HG02798 (cell line): ENCODE results near the gene VASH2.

Source experiments
- ATAC-seq: cut with Tn5 transposase; IDR thresholded peaks from one replicate; pipeline ENCODE4 v1.9.1; 2021; ENCODE audit warnings: mild to moderate bottlenecking; ENCODE audit not compliant: unreplicated experiment, poor library complexity

VASH2 gene

DNA sequence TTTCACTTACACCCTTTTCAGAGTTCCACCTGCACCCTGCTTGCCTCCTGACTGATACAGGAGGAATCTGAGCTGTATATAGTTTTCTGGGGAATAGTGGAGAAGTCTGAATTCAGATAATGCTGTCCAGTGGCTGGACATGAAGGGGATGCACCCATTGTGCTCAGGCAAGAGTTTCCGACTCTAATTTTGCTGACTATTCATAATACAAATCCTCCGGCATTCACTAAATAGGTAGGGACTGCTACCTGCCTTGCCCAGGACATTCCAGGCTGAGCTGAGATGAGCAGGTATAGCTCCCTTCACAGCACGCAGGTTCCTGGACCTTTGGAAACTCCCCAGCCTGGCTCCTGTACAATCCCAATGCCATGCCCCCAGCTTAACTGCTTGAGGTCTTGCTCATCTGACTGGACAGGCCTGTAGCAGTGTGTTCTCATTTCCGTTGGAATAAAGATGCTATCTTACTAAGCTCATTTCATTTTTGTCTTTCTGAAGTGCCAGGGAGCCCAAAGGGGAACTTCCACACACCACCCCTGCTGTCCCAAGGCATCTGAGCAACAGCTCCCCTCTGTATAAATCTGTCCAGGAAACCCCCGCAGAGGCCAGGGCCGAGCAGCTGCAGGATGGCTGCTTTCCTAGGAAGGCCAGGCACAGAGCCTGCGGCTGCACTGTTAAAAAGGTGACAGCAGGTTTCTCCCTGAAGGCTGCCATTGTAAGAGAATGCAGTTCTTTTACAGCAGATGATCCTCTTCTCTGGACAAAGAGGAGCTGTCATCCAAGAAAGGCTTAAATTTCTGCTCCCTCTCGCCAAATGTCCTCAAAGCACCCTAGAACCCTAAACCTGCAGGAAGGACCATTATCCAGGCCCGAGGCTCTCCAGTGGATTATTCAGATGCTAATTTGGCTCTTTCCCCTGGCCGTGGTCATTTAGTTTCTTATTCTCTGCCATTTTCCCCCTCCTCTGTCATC, 21.7 kb upstream of the VASH2 start:
- ATAC-seq = peak; percentile 72

DNA sequence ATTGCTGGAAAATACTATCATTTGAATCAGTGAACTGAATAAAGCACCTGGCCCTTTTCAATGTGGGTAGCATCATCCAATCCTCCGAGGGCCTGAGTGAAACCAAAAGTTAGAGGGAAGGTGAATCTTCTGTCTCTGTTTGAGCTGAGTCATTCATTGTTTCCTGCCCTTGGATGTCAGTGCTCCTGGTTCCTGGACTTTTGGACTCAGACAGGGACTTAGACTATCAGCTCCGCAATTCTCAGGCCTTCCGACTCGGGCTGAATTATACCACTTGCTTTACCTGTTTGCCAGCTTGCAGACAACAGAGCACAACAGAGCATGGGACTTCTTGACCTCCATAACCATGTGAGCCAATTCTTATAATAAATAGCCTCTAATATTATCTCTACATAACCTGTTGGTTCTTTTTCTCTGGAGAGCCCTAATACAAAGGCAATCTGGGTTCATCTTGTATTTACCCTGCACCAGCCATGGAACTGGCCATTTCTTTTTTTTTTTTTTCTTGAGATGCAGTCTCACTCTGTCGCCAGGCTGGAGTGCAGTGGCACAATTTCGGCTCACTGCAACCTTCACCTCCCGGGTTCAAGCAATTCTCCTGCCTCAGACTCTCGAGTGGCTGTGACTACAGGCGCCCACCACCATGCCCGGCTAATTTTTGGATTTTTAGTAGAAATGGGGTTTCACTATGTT, 19.2 kb upstream of the VASH2 start:
- peak; percentile 45 for ATAC-seq

DNA sequence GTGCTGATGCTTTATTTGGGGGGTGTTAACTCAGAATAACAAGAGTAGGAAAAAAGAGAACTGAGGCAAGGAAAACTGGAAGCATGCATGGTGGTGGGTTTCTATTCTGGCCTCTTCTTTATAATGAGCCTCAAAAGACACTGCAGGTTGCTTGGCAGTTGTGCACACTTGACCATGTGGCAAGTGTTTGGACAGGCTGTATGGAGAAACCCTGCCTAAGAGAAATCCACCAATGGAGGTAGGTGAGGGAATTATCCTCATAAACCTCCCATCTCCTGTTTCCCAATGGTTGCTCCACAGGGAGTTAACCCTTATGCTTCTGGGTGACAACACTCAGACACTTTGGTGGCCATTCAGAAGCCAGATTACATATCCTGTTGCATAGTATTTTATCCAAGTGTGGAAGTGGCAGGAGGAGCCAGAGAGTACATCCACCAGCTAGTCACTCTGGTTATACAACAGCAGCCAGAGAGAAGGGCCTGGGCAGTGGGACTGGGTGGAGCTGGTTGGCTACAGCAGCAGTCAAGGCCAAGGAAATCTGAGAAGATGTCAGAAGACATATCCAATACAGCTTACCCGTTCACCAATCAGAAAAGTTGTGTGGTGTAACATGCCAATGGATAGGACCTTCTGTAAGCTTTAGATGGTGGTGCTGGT, 16.4 kb upstream of the VASH2 start:
- ATAC-seq = no peak

DNA sequence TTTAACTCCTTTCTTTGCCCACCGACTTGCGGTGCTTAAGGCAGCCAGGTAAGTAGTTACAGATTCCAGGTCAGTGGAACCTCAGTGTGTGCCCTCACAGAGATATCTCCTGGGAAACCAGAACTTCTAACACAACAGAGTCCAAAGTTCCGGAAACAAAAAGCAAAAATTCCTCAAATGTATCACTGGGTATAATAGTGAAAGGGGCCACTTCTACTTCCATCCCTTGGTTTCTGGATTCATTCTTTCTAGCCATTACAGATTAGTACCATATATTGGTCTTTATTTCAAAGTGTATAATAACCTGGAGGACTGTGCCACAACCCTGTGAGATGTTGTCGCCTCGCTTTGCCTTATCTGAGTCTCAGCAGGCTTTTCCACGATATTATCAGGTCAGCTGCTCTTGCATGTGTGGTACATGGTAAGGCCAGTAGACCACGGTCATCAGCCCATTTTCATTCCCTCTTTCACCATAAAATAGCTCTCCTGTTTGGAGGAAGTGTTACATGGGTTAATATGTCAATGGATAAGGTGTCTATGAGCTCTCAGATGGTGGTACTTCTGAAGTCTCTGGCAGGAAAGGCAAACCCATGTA, 14.9 kb upstream of the VASH2 start:
- no peak for ATAC-seq

DNA sequence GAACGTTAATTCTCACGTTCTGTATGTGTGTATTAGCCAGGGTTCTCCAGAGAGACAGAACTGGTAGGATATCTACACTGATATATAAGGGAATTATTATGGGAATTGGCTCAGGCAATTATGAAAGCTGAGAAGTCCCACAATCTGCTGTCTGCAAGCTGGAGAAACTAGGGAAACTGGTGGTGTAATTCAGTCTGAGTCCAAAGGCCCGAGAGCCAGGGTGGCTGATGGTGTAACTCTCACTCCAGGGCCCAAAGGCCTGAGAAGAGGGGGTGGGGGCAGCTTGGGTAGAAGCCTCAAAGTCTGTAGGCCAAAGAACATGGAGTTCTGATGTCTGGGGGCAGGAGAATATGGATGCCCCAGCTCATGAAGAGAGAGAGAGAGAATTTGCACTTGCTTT, 13.3 kb upstream of the VASH2 start:
- ATAC-seq = no peak

DNA sequence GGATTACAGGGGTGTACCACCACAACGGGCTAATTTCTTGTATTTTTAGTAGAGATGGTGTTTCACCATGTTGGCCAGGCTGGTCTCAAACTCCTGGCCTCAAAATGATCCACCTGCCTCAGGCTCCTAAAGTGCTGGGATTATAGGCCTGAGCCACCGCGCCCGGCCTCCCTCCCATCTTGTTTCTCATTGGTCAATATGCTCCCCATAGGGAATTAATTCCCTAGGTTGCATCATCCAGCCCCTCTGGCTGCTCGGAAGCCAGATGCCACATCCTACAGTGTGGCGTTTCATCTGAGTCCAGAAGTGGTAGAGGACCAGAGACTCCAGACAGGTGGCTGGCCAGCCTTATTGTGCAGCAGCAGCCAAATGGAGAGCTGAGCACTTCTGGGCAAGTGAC, 11.5 kb upstream of the VASH2 start:
- ATAC-seq = no peak

DNA sequence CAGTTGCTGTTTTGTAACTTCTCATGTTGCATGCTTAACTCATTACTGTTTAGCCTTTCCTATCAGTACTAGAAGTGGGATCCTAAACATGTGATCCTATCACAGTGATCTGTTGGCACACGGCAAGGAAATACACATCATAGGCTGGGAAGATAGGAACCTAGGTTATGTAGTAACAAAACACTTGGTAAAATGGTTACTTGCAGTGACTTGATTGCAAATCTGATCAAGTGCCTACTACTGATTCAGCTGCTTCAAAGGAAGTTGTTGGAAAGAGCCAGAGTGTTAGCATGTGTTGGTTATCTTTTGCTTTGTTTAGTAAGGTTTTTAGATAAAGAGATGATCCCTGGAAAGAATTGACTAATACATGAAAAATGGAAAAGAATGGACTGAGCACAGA, 8.9 kb upstream of the VASH2 start:
- no peak for ATAC-seq

DNA sequence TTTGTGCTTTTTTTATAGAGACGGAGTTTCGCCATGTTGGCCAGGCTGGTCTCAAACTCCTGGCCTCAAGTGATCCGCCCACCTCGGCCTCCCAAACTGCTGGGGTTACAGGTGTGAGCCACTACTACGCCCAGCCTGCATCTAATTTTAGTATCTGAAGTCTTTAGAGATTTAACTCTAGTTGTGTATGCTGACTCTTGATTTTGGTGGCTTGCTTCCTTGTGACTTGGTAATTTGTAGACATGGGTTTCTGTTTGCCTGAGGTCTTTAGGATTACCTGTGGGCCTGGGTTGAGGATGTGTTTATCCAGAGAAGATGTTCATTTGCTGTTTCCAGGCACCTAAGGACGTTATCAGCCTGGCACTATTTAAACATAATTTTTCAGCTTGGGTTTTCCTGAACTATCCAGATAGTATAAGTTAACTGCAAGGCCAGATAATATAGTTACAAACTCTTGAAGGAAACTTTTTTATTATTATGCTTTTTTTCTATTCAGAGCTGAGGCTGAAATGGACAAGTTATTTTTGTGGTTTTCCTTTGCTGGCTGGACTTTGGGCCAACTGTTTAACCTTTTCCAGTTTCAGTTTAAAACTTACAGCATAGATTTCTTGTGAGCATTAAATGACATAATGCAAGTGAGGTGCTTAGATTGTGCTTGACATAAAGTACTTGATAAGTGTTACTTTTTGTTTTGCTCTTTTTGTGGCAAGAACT, 7.5 kb upstream of the VASH2 start:
- ATAC-seq = no peak

DNA sequence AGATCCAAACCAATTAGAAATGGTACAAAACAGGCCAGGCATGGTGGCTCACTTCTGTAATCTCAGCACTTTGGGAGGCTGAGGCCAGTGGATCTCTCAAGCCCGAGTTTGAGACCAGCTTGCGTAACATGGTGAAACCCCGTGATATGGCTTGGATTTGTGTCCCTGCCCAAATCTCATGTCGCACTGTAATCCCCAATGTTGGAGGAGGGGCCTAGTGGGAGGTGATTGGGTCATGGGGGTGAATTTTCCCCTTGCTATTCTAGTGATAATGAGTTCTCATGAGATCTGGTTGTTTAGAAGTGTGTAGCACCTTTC, 7.0 kb upstream of the VASH2 start:
- ATAC-seq = no peak

DNA sequence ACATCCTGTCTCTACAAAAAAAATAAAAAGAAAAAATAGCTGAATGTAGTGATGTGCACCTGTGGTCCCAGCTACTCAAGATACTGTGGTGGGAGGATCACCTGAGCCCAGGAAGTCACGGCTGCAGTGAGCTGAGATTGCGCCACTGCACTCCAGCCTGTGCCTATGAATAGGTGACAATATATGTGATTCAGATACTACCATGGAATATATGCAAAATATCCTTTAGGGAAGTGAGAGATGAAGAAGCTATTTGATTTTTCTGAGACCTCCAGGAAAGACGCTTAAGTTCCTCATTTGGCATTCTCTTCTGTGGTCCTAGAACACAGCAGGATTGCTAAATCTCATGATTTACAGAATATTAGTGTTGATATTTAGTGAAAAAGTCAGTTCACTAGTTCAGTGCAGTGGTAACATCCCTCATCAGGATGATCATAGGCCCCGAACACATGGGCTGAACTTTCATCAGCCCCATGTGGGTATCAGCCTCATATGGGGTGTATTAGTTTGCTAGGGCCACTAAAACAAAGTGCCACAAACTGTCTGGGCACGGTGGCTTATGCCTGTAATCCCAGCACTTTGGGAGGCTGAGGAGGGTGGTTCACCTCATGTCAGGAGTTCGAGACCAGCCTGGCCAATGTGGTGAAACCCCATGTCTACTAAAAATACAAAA, 6.0 kb upstream of the VASH2 start:
- no peak for ATAC-seq

DNA sequence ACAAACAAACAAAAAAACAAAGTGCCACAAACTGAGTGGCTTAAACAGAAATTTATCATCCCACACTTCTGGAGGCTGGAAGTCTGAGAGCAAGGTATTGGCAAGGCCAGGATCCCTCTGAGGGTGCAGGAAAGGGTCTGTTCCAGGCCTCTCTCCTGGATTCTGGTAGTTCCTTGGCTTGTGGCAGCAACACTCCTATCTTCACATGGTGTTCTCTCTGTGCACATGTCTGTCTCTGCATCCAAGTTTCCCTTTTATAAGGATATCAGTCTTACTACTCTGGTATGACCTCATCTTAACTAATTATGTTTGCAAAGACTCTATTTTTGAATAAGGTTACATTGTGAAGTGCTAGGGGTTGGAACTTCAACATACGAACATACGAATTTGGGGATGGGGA, 5.3 kb upstream of the VASH2 start:
- no peak for ATAC-seq

DNA sequence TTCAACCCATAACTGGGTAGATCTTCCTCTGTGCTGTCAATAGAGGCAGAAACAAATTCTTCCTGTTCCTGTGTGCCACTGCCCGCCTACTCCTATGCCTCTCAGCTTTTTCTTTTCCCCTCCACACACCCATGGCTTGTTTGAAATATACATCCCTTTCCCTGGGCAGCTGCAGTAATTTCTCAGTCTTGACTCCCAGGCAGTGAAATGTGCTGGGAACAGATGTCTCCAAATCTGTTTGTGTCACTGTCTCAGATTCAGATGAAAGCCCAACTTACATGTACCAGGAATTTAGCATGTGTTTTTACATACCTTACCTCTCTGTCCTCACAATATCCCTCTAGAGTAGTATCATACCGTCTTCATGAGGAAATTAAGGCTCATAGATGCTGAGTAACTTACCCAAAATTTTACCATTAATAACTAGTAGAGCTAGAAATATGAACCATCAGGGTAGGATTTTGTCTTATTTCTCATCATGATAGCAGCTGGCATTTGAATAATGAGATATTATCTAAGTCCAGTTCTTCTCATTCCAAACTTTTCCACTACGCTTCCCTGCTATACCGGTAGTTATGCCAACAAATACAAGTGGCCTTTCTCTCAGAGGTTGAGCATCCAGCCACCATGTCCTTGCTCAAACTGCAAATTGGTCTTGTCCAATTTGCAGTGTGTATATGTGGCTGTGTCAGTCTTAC, 4.7 kb upstream of the VASH2 start:
- no peak for ATAC-seq

DNA sequence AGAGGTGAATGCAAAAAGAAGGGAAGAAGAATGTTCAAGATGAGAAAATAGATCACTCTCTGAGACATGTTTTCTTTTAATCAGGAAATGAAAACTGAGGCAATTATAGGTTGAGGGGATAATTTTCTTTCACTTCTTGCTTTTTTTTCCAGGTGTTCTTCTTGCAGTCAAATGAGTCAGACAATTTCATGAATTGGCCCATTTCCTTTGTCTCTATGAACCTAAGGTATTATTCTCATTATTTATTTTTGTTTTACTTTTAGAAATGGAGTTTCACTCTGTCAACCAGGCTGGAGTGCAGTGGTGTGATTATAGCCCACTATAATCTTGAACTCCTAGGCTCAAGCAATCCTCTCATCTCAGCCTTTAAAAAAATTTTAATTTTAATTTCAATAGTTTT, 3.5 kb upstream of the VASH2 start:
- no peak for ATAC-seq

DNA sequence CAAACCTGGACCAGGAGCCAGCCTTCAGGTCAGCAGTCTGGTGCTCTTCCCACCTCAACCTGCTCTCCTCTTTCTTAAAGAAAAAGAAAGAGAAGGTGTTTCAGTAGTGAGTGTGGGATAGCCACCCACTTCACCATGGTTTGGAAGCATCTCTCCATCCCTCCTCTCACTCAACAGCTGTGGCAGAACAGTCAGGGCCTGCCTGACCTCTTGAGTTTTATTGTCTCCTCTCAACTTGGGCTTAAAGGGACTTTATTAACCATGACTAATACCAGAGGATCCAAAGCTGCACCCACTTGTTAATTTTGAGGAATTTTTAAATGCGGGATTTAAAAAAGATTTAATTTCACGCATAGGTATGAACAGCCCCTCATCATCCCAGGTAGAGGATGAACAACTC, 570 bp upstream of the VASH2 start:
- ATAC-seq = no peak

DNA sequence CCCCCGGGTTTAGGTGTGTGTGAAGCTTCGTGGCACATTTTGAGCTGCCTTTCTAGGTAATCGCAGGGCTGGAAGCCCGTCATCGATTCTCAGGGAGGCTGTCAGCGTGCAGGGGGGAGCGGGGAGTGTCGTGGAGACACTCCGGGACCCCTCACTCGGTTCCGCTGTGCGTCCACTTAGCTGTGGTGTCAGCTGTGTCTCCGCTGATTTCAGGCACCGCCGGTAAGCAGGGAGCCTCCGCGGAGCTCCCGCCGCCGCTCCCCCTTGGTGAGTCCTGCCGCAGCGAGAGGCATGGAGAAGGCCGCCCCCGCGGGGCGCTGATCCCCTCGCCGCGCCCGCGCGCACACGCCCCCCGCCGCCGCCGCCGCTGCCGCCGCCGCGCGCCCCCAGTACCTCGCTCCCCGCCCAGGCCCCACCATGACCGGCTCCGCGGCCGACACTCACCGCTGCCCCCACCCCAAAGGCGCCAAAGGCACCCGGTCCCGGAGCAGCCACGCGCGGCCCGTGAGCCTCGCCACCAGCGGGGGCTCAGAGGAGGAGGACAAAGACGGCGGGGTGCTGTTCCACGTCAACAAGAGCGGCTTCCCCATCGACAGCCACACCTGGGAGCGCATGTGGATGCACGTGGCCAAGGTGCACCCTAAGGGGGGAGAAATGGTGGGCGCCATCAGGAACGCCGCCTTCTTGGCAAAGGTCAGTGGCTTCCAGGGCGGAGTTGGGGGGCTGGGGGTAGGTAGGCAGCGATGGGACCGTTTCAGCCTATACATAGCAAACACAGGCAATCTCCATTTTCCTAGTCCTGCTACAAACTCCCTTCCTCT, 995 bp downstream of the VASH2 start:
- no peak for ATAC-seq

DNA sequence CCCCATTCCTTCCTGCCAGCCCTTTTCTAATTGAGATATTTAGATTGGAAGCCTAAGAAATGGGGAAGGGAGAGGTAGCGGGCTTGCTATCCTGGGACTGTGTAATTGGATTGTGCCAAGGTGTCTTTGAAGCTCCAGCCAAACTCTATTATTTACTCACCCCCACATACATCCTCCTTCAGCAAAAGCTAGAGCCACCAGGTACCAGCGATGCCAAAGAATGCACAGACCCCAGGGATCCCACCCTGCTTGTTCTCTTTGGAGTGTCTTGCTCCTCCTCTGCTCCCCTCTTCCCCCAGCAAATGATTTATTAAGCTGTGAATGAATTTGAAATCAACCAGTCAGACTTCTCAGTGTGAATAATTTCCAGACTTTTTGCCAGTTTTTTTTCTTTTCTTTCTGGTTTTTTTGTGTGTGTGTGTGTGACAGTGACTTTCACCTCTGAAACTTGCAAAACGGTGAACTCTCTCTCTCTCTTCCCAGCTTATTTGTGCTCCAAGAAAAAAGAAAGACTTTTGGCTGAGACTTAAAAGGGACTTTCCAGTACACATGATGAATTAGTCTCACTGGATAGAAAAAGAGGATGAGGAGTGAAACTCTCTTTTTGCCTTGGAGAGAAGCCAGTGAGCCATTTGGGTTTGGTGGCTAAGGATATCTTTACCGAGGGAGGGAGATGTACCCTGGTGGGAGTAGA, 1.8 kb downstream of the VASH2 start:
- no peak for ATAC-seq

DNA sequence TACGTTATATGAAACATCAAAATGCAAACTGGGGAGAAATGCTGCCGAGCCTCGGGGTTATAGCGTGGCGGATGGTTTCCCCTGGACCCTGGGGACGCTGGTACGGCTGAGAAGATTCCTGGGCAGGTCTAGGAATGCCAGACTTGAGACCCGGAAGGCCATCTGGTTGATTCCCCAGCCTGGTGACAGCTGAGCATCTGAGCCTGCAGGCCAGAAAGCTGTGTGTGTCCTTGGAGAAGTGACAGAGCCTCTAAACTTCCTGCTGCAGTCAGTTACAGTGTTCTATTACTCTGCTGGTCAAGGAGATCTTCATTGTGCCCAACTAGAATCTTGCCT, 2.3 kb downstream of the VASH2 start:
- no peak for ATAC-seq

DNA sequence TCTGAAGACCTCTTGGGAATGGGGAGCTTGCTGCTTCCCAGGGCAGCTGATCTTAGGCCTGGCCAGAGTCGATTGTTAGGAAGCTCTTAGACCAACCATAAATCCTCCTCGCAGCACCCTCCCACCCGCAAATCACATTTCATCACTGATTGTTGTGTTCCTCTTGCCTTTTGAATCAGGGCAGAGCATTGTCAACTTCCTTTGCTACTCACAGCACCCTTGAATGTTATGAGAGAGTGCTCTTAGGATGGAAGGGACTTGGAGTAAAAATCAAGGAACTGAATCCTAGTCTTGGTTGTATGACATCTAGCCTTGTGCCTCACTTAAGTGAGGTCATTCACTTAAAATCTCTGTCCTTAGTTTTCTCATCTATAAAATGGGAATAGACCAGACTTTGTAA, 3.0 kb downstream of the VASH2 start:
- ATAC-seq = no peak
